Measurements from ENCODE around the gene KMT2D.
"Not testable (repeated sequence)": the region's sequence is repeated elsewhere in the genome, so short reads cannot be mapped to it uniquely, and the experiment has no call there.

KMT2D gene

GRCh38 chr12:49088150-49088931 lies 27.7 kb upstream of the KMT2D start:
- peak; percentile 84 for DNase-seq

- no peak for DNase-seq
Measured at GRCh38 chr12:49086116-49086515, 25.5 kb upstream of the KMT2D start.

GRCh38 chr12:49084438-49084837 lies 23.8 kb upstream of the KMT2D start:
- no peak for DNase-seq

- no peak for DNase-seq
Measured at GRCh38 chr12:49079793-49080192, 19.2 kb upstream of the KMT2D start.

- no peak for DNase-seq
Measured at GRCh38 chr12:49070971-49071370, 10.4 kb upstream of the KMT2D start.

GRCh38 chr12:49069507-49070346 lies 9.1 kb upstream of the KMT2D start, which contains the start of gene RHEBL1:
Gene RHEBL1 (minus strand): TSS chr12:49069979. CDS start chr12:49069785, 194 bp downstream.
- peak; percentile 98 for DNase-seq

- DNase-seq: no peak
Measured at GRCh38 chr12:49068879-49069506, 8.4 kb upstream of the KMT2D start.

- no peak for DNase-seq
Measured at GRCh38 chr12:49066120-49066519, 5.5 kb upstream of the KMT2D start.

- no peak for DNase-seq
Measured at GRCh38 chr12:49064767-49065152, 4.2 kb upstream of the KMT2D start.

GRCh38 chr12:49061916-49062315 lies 1.3 kb upstream of the KMT2D start:
- DNase-seq: not testable (repeated sequence)

- DNase-seq: no peak
Measured at GRCh38 chr12:49061157-49061650, 610 bp upstream of the KMT2D start.

GRCh38 chr12:49059299-49060171 lies 1.1 kb downstream of the KMT2D start:
- no peak for DNase-seq

GRCh38 chr12:49059045-49059298 lies 1.6 kb downstream of the KMT2D start:
- DNase-seq: no peak

GRCh38 chr12:49058366-49059044 lies 2.1 kb downstream of the KMT2D start:
- DNase-seq: no peak

GRCh38 chr12:49057888-49058287 lies 2.7 kb downstream of the KMT2D start:
- DNase-seq: no peak

- DNase-seq: no peak
Measured at GRCh38 chr12:49055978-49056754, 4.4 kb downstream of the KMT2D start.

GRCh38 chr12:49055092-49055491 lies 5.5 kb downstream of the KMT2D start:
- no peak for DNase-seq

- no peak for DNase-seq
Measured at GRCh38 chr12:49054524-49054923, 6.1 kb downstream of the KMT2D start.

- DNase-seq: no peak
Measured at GRCh38 chr12:49054096-49054495, 6.5 kb downstream of the KMT2D start.

GRCh38 chr12:49052451-49053208 lies 8.0 kb downstream of the KMT2D start:
- no peak for DNase-seq

Measured in COR-L47 (cell line).